PC-3 (cell line): ENCODE results near the gene TIMP2.

Experiments used
- CTCF ChIP-seq: fragments of 300-600 bp; sonication (generic); conservative IDR thresholded peaks from 2 replicates; pipeline ENCODE4 v1.5.1; 2017; ENCODE audit warnings: antibody characterized with exemption, low read depth, mild to moderate bottlenecking, low read length
- EZH2 ChIP-seq: fragments of 300-600 bp; sonication (generic); IDR thresholded peaks from one replicate; pipeline ENCODE4 v1.6.1; 2017; ENCODE audit warnings: antibody characterized with exemption, mild to moderate bottlenecking, low read length; ENCODE audit not compliant: unreplicated experiment
- EZH2phosphoT487 ChIP-seq: fragments of 300-600 bp; sonication (generic); IDR thresholded peaks from 2 replicates; pipeline ENCODE4 v1.6.1; 2018; ENCODE audit warnings: mild to moderate bottlenecking, antibody characterized with exemption, low read length, borderline replicate concordance

- TF ChIP-seq EZH2 (no peak), CTCF (no peak), EZH2phosphoT487 (no peak)
Observed at GRCh38 chr17:78892520-78892919, 32.7 kb downstream of the TIMP2 start.
